GM18520 (cell line): ENCODE data around the gene CRADD.
"Not testable (repeated sequence)": the region's sequence is repeated elsewhere in the genome, so short reads cannot be mapped to it uniquely, and the experiment has no call there.

Experiments
- ATAC-seq: cut with Tn5 transposase; IDR thresholded peaks from one replicate; pipeline ENCODE4 v1.9.1; 2021; ENCODE audit not compliant: unreplicated experiment

Gene CRADD

GRCh38 chr12:93781961-93782360 is 104.8 kb downstream of the CRADD start:
- ATAC-seq, result not testable (repeated sequence)

- ATAC-seq, result no peak
Observed at GRCh38 chr12:93782853-93783252, 105.7 kb downstream of the CRADD start.

- ATAC-seq, result no peak
Observed at GRCh38 chr12:93783832-93784231, 106.7 kb downstream of the CRADD start.

- no peak for ATAC-seq
Observed at GRCh38 chr12:93784339-93785086, 107.3 kb downstream of the CRADD start.

GRCh38 chr12:93785249-93786010 is 108.3 kb downstream of the CRADD start:
- ATAC-seq, result peak; percentile 71

- no peak for ATAC-seq
Observed at GRCh38 chr12:93786656-93787397, 109.7 kb downstream of the CRADD start.

- ATAC-seq, result no peak
Observed at GRCh38 chr12:93788853-93789252, 111.7 kb downstream of the CRADD start.

GRCh38 chr12:93789767-93790166 is 112.6 kb downstream of the CRADD start:
- no peak for ATAC-seq

- ATAC-seq, result no peak
Observed at GRCh38 chr12:93790472-93791152, 113.4 kb downstream of the CRADD start.

GRCh38 chr12:93793007-93793406 is 115.8 kb downstream of the CRADD start:
- ATAC-seq, result no peak

GRCh38 chr12:93793983-93794382 is 116.8 kb downstream of the CRADD start:
- ATAC-seq, result no peak

- ATAC-seq, result no peak
Observed at GRCh38 chr12:93794738-93795137, 117.6 kb downstream of the CRADD start.

- no peak for ATAC-seq
Observed at GRCh38 chr12:93795352-93795751, 118.2 kb downstream of the CRADD start.

- no peak for ATAC-seq
Observed at GRCh38 chr12:93796729-93797128, 119.6 kb downstream of the CRADD start.

- peak; percentile 61 for ATAC-seq
Observed at GRCh38 chr12:93798279-93799151, 121.3 kb downstream of the CRADD start.

GRCh38 chr12:93801666-93802065 is 124.5 kb downstream of the CRADD start:
- not testable (repeated sequence) for ATAC-seq

- ATAC-seq, result no peak
Observed at GRCh38 chr12:93802293-93802692, 125.1 kb downstream of the CRADD start.

GRCh38 chr12:93802698-93803423 is 125.7 kb downstream of the CRADD start:
- ATAC-seq, result no peak

- no peak for ATAC-seq
Observed at GRCh38 chr12:93803424-93803807, 126.2 kb downstream of the CRADD start.
